Measurements from ENCODE around the gene TMEM62. TPM values are rescaled to one million over a fixed set of nuclear protein-coding genes. Genes with fewer than 3 reads are reported as not detected.
"Not testable (repeated sequence)": the region's sequence is repeated elsewhere in the genome, so short reads cannot be mapped to it uniquely, and the experiment has no call there.

The TMEM62 gene
- total RNA-seq, 1 experiment from 2014 or later, result 7.2 TPM

DNA sequence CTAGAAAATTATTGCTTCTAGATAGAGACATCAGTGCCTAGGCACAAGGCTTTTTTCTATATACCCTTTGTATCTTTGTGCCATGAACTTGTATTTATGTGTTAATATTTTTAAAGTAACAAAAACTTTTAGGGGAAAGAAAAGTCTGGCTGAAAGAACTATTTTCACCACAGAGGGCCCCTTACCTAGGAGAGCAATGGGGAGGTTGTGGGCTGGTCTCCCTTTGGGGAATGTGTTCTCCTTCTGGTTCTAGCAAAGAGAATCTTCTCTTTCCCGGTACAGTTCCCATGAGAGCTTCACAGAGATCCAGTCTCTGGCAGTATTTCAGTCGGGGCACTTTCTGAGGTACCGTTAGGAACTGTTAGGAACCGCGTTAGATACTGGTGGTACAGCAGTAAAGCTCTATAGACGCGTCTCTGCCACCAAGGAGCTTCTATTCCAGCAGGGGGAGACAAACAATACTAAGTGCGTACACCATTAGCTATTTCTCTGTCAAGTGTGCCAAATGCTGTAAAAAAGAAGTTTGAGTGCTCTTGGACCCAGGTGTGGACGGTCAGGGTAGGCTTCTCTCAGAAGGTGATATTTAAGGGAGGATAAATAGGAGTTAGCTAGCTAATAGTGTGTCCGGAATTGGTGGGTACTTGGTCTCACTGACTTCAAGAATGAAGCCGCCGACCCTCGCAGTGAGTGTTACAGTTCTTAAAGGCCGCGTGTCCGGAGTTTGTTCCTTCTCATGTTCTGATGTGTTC lies 92.0 kb downstream of the TMEM62 start:
- TF ChIP-seq, protein P1, sequence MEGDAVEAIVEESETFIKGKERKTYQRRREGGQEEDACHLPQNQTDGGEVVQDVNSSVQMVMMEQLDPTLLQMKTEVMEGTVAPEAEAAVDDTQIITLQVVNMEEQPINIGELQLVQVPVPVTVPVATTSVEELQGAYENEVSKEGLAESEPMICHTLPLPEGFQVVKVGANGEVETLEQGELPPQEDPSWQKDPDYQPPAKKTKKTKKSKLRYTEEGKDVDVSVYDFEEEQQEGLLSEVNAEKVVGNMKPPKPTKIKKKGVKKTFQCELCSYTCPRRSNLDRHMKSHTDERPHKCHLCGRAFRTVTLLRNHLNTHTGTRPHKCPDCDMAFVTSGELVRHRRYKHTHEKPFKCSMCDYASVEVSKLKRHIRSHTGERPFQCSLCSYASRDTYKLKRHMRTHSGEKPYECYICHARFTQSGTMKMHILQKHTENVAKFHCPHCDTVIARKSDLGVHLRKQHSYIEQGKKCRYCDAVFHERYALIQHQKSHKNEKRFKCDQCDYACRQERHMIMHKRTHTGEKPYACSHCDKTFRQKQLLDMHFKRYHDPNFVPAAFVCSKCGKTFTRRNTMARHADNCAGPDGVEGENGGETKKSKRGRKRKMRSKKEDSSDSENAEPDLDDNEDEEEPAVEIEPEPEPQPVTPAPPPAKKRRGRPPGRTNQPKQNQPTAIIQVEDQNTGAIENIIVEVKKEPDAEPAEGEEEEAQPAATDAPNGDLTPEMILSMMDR (conservative IDR thresholded peaks at IDR 0.05), result peak; percentile 86
- no peak overlapping the region for H2BK15ac ChIP-seq (ENCODE audit: low read depth, low read length)
- no peaks in the 10 kb centered on the region for H3K79me1 ChIP-seq (ENCODE audit: insufficient read depth, low read depth, low read length, poor library complexity, severe bottlenecking)
- peaks cover 4% of the 10 kb centered on the region for H3K27me3 Mint-ChIP-seq (ENCODE audit: low read depth)
- H3T11ph ChIP-seq (ENCODE audit: low read length), result no peak overlapping the region
- no peaks in the 10 kb centered on the region for H3K4me1 ChIP-seq (ENCODE audit: insufficient read depth, low read length)
- no peaks in the 10 kb centered on the region for H4K20me1 ChIP-seq (ENCODE audit: control insufficient read depth, insufficient read depth, insufficient read length)
- H3K9me3 ChIP-seq (ENCODE audit: control insufficient read depth, low read depth, low read length), result no peaks in the 10 kb centered on the region
- no peak overlapping the region for H2BK5ac ChIP-seq (ENCODE audit: insufficient read length, low read length)
- no peak overlapping the region for H3K4me3 Mint-ChIP-seq
- peak; percentile 63 for DNase-seq
- H2BK120ac ChIP-seq (ENCODE audit: low read depth, low read length, poor library complexity, severe bottlenecking), result no peak overlapping the region
- no peak overlapping the region for H3K4me2 ChIP-seq (ENCODE audit: insufficient read depth, insufficient read length, low read length)
- no peak overlapping the region for H4K8ac ChIP-seq (replicated peaks; ENCODE audit: insufficient read length, low read depth, low read length)
- no peaks in the 10 kb centered on the region for H3K27me3 ChIP-seq (ENCODE audit: insufficient read depth, low read length)
- no peaks in the 10 kb centered on the region for H3K79me2 ChIP-seq (ENCODE audit: insufficient read depth, low read length)
- no peak overlapping the region for H3K4ac ChIP-seq (ENCODE audit: low read depth, low read length)
- H4K91ac ChIP-seq (ENCODE audit: insufficient read length, low read depth, low read length), result no peak overlapping the region
- no peaks in the 10 kb centered on the region for H3K9me3 Mint-ChIP-seq
- no peak overlapping the region for H3K14ac ChIP-seq (ENCODE audit: insufficient read depth, low read length)
- H3K36me3 Mint-ChIP-seq (ENCODE audit: insufficient read depth in 1 of 3, low read depth in 3 of 3), result no peaks in the 10 kb centered on the region
- no peak overlapping the region for H3K9ac ChIP-seq (ENCODE audit: extremely low read depth, insufficient read length, low read length)
- no CpG with 5 or more reads among the region's 16 CpGs for WGBS (ENCODE audit: extremely low coverage, insufficient read length, low lambda C conversion rate)
- no peak overlapping the region for H3K27ac ChIP-seq (ENCODE audit: insufficient read length, low read depth, low read length)
- H3K56ac ChIP-seq (ENCODE audit: insufficient read length, low read depth, low read length), result no peak overlapping the region
- no peak overlapping the region for H4K5ac ChIP-seq (ENCODE audit: insufficient read length, low read depth, low read length)
- no peak overlapping the region for H3K18ac ChIP-seq (ENCODE audit: insufficient read length, low read depth, low read length)
- no peak overlapping the region for H3K23ac ChIP-seq (ENCODE audit: insufficient read length, low read depth, low read length)
- H3K27ac Mint-ChIP-seq, result no peak overlapping the region
- H3K23me2 ChIP-seq (ENCODE audit: insufficient read length, low read depth, low read length, poor library complexity, severe bottlenecking), result no peaks in the 10 kb centered on the region
- no peak overlapping the region for H2BK20ac ChIP-seq (ENCODE audit: low read depth, low read length, poor library complexity, severe bottlenecking)
- no peak overlapping the region for H2BK12ac ChIP-seq (ENCODE audit: insufficient read length, low read depth, low read length)
- H2AK5ac ChIP-seq (ENCODE audit: insufficient read length, low read length), result no peak overlapping the region
- H2AFZ ChIP-seq (ENCODE audit: low read length), result no peak overlapping the region
- no peaks in the 10 kb centered on the region for H3K4me1 Mint-ChIP-seq

DNA sequence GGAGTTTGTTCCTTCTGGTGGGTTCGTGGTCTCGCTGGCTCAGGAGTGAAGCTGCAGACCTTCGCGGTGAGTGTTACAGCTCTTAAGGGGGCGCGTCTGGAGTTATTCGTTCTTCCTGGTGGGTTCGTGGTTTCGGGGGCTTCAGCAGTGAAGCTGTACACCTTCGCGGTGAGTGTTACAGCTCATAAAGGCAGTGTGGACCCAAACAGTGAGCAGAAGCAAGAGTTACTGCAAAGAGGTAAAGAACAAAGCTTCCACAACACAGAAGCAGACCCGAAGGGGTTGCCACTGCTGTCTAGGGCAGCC lies 92.5 kb downstream of the TMEM62 start:
- H3K4me1 ChIP-seq (ENCODE audit: insufficient read depth, low read length); H3K4ac ChIP-seq (ENCODE audit: low read depth, low read length); H3K23ac ChIP-seq (ENCODE audit: insufficient read length, low read depth, low read length); H3K4me3 Mint-ChIP-seq; H3K79me2 ChIP-seq (ENCODE audit: insufficient read depth, low read length); H3K23me2 ChIP-seq (ENCODE audit: insufficient read length, low read depth, low read length, poor library complexity, severe bottlenecking); H2AK5ac ChIP-seq (ENCODE audit: insufficient read length, low read length); H4K20me1 ChIP-seq (ENCODE audit: control insufficient read depth, insufficient read depth, insufficient read length); H3K79me1 ChIP-seq (ENCODE audit: insufficient read depth, low read depth, low read length, poor library complexity, severe bottlenecking); H3T11ph ChIP-seq (ENCODE audit: low read length); H3K14ac ChIP-seq (ENCODE audit: insufficient read depth, low read length); H4K5ac ChIP-seq (ENCODE audit: insufficient read length, low read depth, low read length); H3K27me3 ChIP-seq (ENCODE audit: insufficient read depth, low read length); H3K18ac ChIP-seq (ENCODE audit: insufficient read length, low read depth, low read length); H2BK15ac ChIP-seq (ENCODE audit: low read depth, low read length); H3K56ac ChIP-seq (ENCODE audit: insufficient read length, low read depth, low read length); H3K4me1 Mint-ChIP-seq; H4K8ac ChIP-seq (replicated peaks; ENCODE audit: insufficient read length, low read depth, low read length); DNase-seq; H3K9me3 ChIP-seq (ENCODE audit: control insufficient read depth, low read depth, low read length); H2BK120ac ChIP-seq (ENCODE audit: low read depth, low read length, poor library complexity, severe bottlenecking); H2AFZ ChIP-seq (ENCODE audit: low read length); H3K27ac Mint-ChIP-seq; H3K27ac ChIP-seq (ENCODE audit: insufficient read length, low read depth, low read length); H3K9me3 Mint-ChIP-seq; H3K4me2 ChIP-seq (ENCODE audit: insufficient read depth, insufficient read length, low read length); H3K36me3 Mint-ChIP-seq (ENCODE audit: insufficient read depth in 1 of 3, low read depth in 3 of 3); H2BK20ac ChIP-seq (ENCODE audit: low read depth, low read length, poor library complexity, severe bottlenecking); H4K91ac ChIP-seq (ENCODE audit: insufficient read length, low read depth, low read length); H3K27me3 Mint-ChIP-seq (ENCODE audit: low read depth); H3K9ac ChIP-seq (ENCODE audit: extremely low read depth, insufficient read length, low read length); H2BK12ac ChIP-seq (ENCODE audit: insufficient read length, low read depth, low read length); H2BK5ac ChIP-seq (ENCODE audit: insufficient read length, low read length): not testable (repeated sequence)
- no CpG with 5 or more reads among the region's 12 CpGs for WGBS (ENCODE audit: extremely low coverage, insufficient read length, low lambda C conversion rate)

Data from H9 (cell line).